H1 (cell line): ENCODE data around the gene ZC3HAV1. TPM values are rescaled to one million over a fixed set of nuclear protein-coding genes. Genes with fewer than 3 reads are reported as not detected.
"Not testable (repeated sequence)": the region's sequence is repeated elsewhere in the genome, so short reads cannot be mapped to it uniquely, and the experiment has no call there.

ENCODE experiments used
- CTCF ChIA-PET: fragments of 300-600 bp; sonication (Branson Sonifier 250); formaldehyde crosslinking; loops from one replicate; lab custom pipeline; 2021; ENCODE audit not compliant: partially characterized antibody; lab: Charles Lee
- POLR2A ChIA-PET: fragments of 300-600 bp; sonication (Branson Sonifier 250); formaldehyde crosslinking; loops from one replicate; lab custom pipeline; 2021; ENCODE audit warnings: inconsistent platforms; ENCODE audit not compliant: partially characterized antibody; lab: Charles Lee
- DNase-seq, 2 experiments: peaks; one replicate each; pipeline versions ENCODE4 v3.0.0 to v3.0.0-alpha.2; 2010 to 2022; ENCODE audit warnings: low spot score in 2 of 2, low read depth in 1 of 2, mixed read lengths in 1 of 2
- FAIRE-seq: peaks from 2 replicates; lab custom pipeline; 2011; peaks lifted over from hg19 to GRCh38; lab: Jason Lieb, UNC
- H2AFZ ChIP-seq: 2 replicates; pipeline ENCODE4 v1.8.1; 2012; ENCODE audit warnings: low read length, inconsistent platforms
- H2AK5ac ChIP-seq: 2 replicates; pipeline ENCODE4 v1.6.1; 2013; ENCODE audit warnings: low read depth, low read length
- H2BK120ac ChIP-seq: replicated peaks from 2 replicates; pipeline ENCODE3; 2013; ENCODE audit warnings: low read depth, low read length, inconsistent platforms
- H2BK12ac ChIP-seq: 2 replicates; pipeline ENCODE4 v1.6.1; 2013; ENCODE audit warnings: low read depth, low read length
- H2BK15ac ChIP-seq: 2 replicates; pipeline ENCODE4 v1.6.1; 2013; ENCODE audit warnings: low read length
- H2BK20ac ChIP-seq: 2 replicates; pipeline ENCODE4 v1.6.1; 2013; ENCODE audit warnings: low read length
- H2BK5ac ChIP-seq: 2 replicates; pipeline ENCODE4 v1.6.1; 2013; ENCODE audit warnings: low read depth, low read length
- H3K14ac ChIP-seq: 2 replicates; pipeline ENCODE4 v1.6.1; 2013; ENCODE audit warnings: inconsistent platforms; ENCODE audit not compliant: insufficient read length
- H3K18ac ChIP-seq: 2 replicates; pipeline ENCODE4 v1.6.1; 2013; ENCODE audit warnings: low read length; ENCODE audit errors: extremely low read depth
- H3K23ac ChIP-seq: 2 replicates; pipeline ENCODE4 v1.6.1; 2013; ENCODE audit warnings: inconsistent platforms; ENCODE audit not compliant: insufficient read length
- H3K23me2 ChIP-seq: 2 replicates; pipeline ENCODE4 v1.6.1; 2013; ENCODE audit warnings: low read depth, low read length
- H3K27ac ChIP-seq: 2 replicates; pipeline ENCODE4 v1.6.1; 2011; ENCODE audit warnings: low read depth, low read length, inconsistent platforms
- H3K27me3 ChIP-seq, 4 experiments: replicated peaks in 1 of 4; 1 replicate in 1 of 4; 2 replicates in 3 of 4; pipeline versions ENCODE4 v1.6.1 to v1.8.1; 2011 to 2013; ENCODE audit warnings: low read length in 3 of 4, mild to moderate bottlenecking in 3 of 4, inconsistent platforms in 2 of 4, mixed read lengths in 2 of 4, moderate library complexity in 1 of 4; ENCODE audit not compliant: control insufficient read depth in 3 of 4, insufficient read depth in 3 of 4; ENCODE audit errors: extremely low read depth in 1 of 4
- H3K36me3 ChIP-seq, 4 experiments: 2 replicates each; pipeline versions ENCODE4 v1.6.1 to v1.8.1; 2011 to 2013; ENCODE audit warnings: mild to moderate bottlenecking in 4 of 4, low read length in 3 of 4, moderate library complexity in 2 of 4, control low read depth in 1 of 4, inconsistent platforms in 1 of 4; ENCODE audit not compliant: insufficient read depth in 4 of 4, control insufficient read depth in 2 of 4
- H3K4ac ChIP-seq: replicated peaks from 2 replicates; pipeline ENCODE3; 2013; ENCODE audit warnings: low read length, low read depth, mixed read lengths, inconsistent platforms; ENCODE audit not compliant: insufficient read length
- H3K4me1 ChIP-seq, 4 experiments: replicated peaks in 1 of 4; 1 replicate in 1 of 4; 2 replicates in 3 of 4; pipeline versions ENCODE4 v1.6.1 to v1.8.1; 2011 to 2013; ENCODE audit warnings: low read length in 3 of 4, inconsistent platforms in 2 of 4, mixed read lengths in 1 of 4; ENCODE audit not compliant: insufficient read depth in 4 of 4, control insufficient read depth in 3 of 4
- H3K4me2 ChIP-seq, 2 experiments: 2 replicates each; pipeline versions ENCODE4 v1.6.1 to v1.8.1; 2011 to 2013; ENCODE audit warnings: low read depth in 2 of 2, low read length in 2 of 2, control low read depth in 1 of 2, inconsistent platforms in 1 of 2, mild to moderate bottlenecking in 1 of 2; ENCODE audit not compliant: insufficient read depth in 1 of 2
- H3K4me3 ChIP-seq, 4 experiments: fragments of 200-600, 300-600 bp in 1 of 4; sonication (generic), shearing (Covaris generic), sonication (Bioruptor Twin) in 1 of 4; 2 replicates each; pipeline versions ENCODE4 v1.5.1 to v1.8.1; 2011 to 2016; ENCODE audit warnings: low read length in 4 of 4, low read depth in 3 of 4, control low read depth in 2 of 4, inconsistent platforms in 2 of 4, mild to moderate bottlenecking in 2 of 4, mixed read lengths in 1 of 4, moderate library complexity in 1 of 4; ENCODE audit not compliant: insufficient read depth in 2 of 4; ENCODE audit errors: extremely low read depth in 1 of 4
- H3K56ac ChIP-seq: replicated peaks from 2 replicates; pipeline ENCODE3; 2013; ENCODE audit warnings: low read depth, mild to moderate bottlenecking, mixed read lengths, low read length, inconsistent platforms; ENCODE audit not compliant: insufficient read length
- H3K79me1 ChIP-seq: 2 replicates; pipeline ENCODE4 v1.6.1; 2013; ENCODE audit warnings: low read depth, low read length, control low read depth
- H3K79me2 ChIP-seq, 2 experiments: 2 replicates each; pipeline versions ENCODE4 v1.6.1 to v1.8.1; 2012 to 2013; ENCODE audit warnings: low read length in 2 of 2, mild to moderate bottlenecking in 2 of 2, inconsistent platforms in 1 of 2; ENCODE audit not compliant: insufficient read depth in 2 of 2, control insufficient read depth in 1 of 2
- H3K9ac ChIP-seq, 4 experiments: replicated peaks in 1 of 4; 1 replicate in 1 of 4; 2 replicates in 3 of 4; pipeline versions ENCODE4 v1.6.1 to v1.8.1; 2011 to 2013; ENCODE audit warnings: low read depth in 3 of 4, low read length in 3 of 4, control low read depth in 2 of 4, mild to moderate bottlenecking in 2 of 4, moderate library complexity in 2 of 4, inconsistent platforms in 1 of 4; ENCODE audit errors: extremely low read depth in 1 of 4
- H3K9me3 ChIP-seq, 2 experiments: 2 replicates each; pipeline versions ENCODE4 v1.6.1 to v1.8.1; 2012 to 2013; ENCODE audit warnings: mild to moderate bottlenecking in 2 of 2, moderate library complexity in 2 of 2, control low read depth in 1 of 2, inconsistent platforms in 1 of 2, low read depth in 1 of 2, low read length in 1 of 2, mixed read lengths in 1 of 2; ENCODE audit not compliant: insufficient read depth in 2 of 2
- H4K20me1 ChIP-seq, 2 experiments: replicated peaks in 1 of 2; 2 replicates each; pipeline versions ENCODE3 to v1.8.1; 2011 to 2013; ENCODE audit warnings: inconsistent platforms in 2 of 2, low read length in 2 of 2, mild to moderate bottlenecking in 1 of 2; ENCODE audit not compliant: insufficient read depth in 2 of 2, control insufficient read depth in 1 of 2
- H4K5ac ChIP-seq: 2 replicates; pipeline ENCODE4 v1.6.1; 2013; ENCODE audit warnings: low read length, low read depth, mixed read lengths, inconsistent platforms; ENCODE audit not compliant: insufficient read length
- H4K8ac ChIP-seq: 2 replicates; pipeline ENCODE4 v1.8.0; 2013; ENCODE audit warnings: mild to moderate bottlenecking, moderate library complexity, low read length, inconsistent platforms; ENCODE audit not compliant: insufficient read depth; ENCODE audit errors: extremely low read depth
- H4K91ac ChIP-seq: replicated peaks from 2 replicates; pipeline ENCODE3; 2013; ENCODE audit warnings: low read length, mixed read lengths, inconsistent platforms; ENCODE audit not compliant: insufficient read length
- CTCF ChIP-seq, 3 experiments: IDR thresholded peaks; 1 replicate in 2 of 3; 2 replicates in 1 of 3; pipeline versions ENCODE4 v1.5.1 to v1.6.1; 2011; ENCODE audit warnings: low read length in 3 of 3, mild to moderate bottlenecking in 3 of 3, inconsistent platforms in 2 of 3, low read depth in 1 of 3, moderate library complexity in 1 of 3; ENCODE audit not compliant: insufficient read depth in 1 of 3; ENCODE audit errors: control extremely low read depth in 1 of 3
- WGBS, 2 experiments: shearing (Covaris generic) in 1 of 2; methylation state at CpG; one replicate each; pipeline versions ENCODE4 v1.1.6 to v1.1.7; 2013 to 2015; ENCODE audit warnings: low lambda C conversion rate in 2 of 2, mixed read lengths in 2 of 2, inconsistent platforms in 1 of 2, low coverage in 1 of 2, missing lambda C conversion rate in 1 of 2; ENCODE audit not compliant: insufficient replicate concordance in 2 of 2, insufficient coverage in 1 of 2, insufficient read length in 1 of 2; ENCODE audit errors: extremely low coverage in 1 of 2, missing lambda C conversion rate in 1 of 2; 5-methylcytosine and 5-hydroxymethylcytosine counted together
- polyA plus RNA-seq, 7 experiments: library from polyadenylated mRNA; depleted of rRNA in 3 of 7; stranded (reverse) in 5 of 7; unstranded in 2 of 7; fragments of >200 nt in 5 of 7; fragments of 200-250 nt in 2 of 7; gene quantifications; 1 replicate in 5 of 7; 2 replicates in 1 of 7; 4 replicates in 1 of 7; pipeline versions ENCODE4 v1.2.1 to v1.2.3, GENCODE V29; 2011 to 2013; ENCODE audit warnings: missing spikeins in 2 of 7, mixed read lengths in 2 of 7
- total RNA-seq: library from RNA; stranded (reverse); fragmentation: NEBNext Ultra II Directional; extraction: Animal tissue kit (Norgen Biotek cat#: 25700); gene quantifications from 2 replicates; pipeline ENCODE4 v1.2.1, GENCODE V29; 2021

ZC3HAV1 gene
- total and polyA plus RNA-seq, 2 of the 8 experiments (the other 6 are each of a cell fraction or from before 2014, with no cell fraction given), result 22.5 to 43.4 TPM

GRCh38 chr7:139055674-139056073, 53.8 kb downstream of the ZC3HAV1 start (continued):
- TF ChIP-seq CTCF (IDR thresholded peaks at IDR 0.05; ENCODE audit: control extremely low read depth in 1 of 3, insufficient read depth in 1 of 3, low read depth in 1 of 3, low read length in 3 of 3), result no peak

GRCh38 chr7:139054656-139055055, 54.9 kb downstream of the ZC3HAV1 start:
- H4K5ac ChIP-seq, H2BK12ac ChIP-seq, H4K8ac ChIP-seq, H3K18ac ChIP-seq, H3K4me3 ChIP-seq, H2BK20ac ChIP-seq, H2BK120ac ChIP-seq, H3K14ac ChIP-seq, H3K79me2 ChIP-seq, H3K27ac ChIP-seq, H3K23me2 ChIP-seq, H3K4ac ChIP-seq, H3K9ac ChIP-seq, H3K4me2 ChIP-seq, H3K23ac ChIP-seq, H3K27me3 ChIP-seq, H3K9me3 ChIP-seq, H2BK15ac ChIP-seq, H4K20me1 ChIP-seq, H3K79me1 ChIP-seq, H2AFZ ChIP-seq, FAIRE-seq, H3K4me1 ChIP-seq, H3K56ac ChIP-seq, H2BK5ac ChIP-seq, H2AK5ac ChIP-seq, H4K91ac ChIP-seq, DNase-seq: not testable (repeated sequence)
- peaks cover 0 to 18% (median 4%) of the 10 kb centered on the region in 4 experiments; a peak in 5 of 8 replicates for H3K36me3 ChIP-seq
- WGBS, 2 experiments, result 90% methylated on average over 14 of the region's 14 CpGs; no CpG with 5 or more reads in 1 of the 2 experiments
- CTCF ChIA-PET, result interaction anchor here (1.7 to 2.6 kb wide), 2 partner anchors 21 to 30 kb away, joined by 4 to 16 read pairs; no protein-coding TSS in a partner anchor
- POLR2A ChIA-PET, result interaction anchor here (0.7 to 1.6 kb wide), 2 partner anchors 15 to 20 kb away, joined by 3 read pairs; no protein-coding TSS in a partner anchor
